WTC11 (cell line): Measurements from ENCODE around the gene BBS2. TPM values are rescaled to one million over a fixed set of nuclear protein-coding genes. Genes with fewer than 3 reads are reported as not detected.

ENCODE experiments used
- ATAC-seq: fragments of 200-7000 bp; cut with Tn5 transposase; 2 replicates; pipeline ENCODE4 v1.10.0; 2021; ENCODE audit warnings: mild to moderate bottlenecking, moderate library complexity
- Bru-seq: library from RNA; stranded (reverse); fragments of 400-500 nt; gene quantifications from one replicate; lab custom pipeline; 2021; lab: Mats Ljungman, UMichigan
- CTCF ChIA-PET: fragments of 300-600 bp; sonication (Branson Sonifier 250); formaldehyde crosslinking; loops from one replicate; lab custom pipeline; 2021; ENCODE audit warnings: antibody characterized with exemption; lab: Charles Lee
- POLR2A ChIA-PET: fragments of 350-600 bp; sonication (Branson Sonifier 250); formaldehyde crosslinking; loops from one replicate; lab custom pipeline; 2021; ENCODE audit warnings: antibody characterized with exemption; lab: Charles Lee
- DNase-seq: peaks from one replicate; pipeline ENCODE4 v3.0.0; 2021; ENCODE audit warnings: low spot score
- H3K27ac Mint-ChIP-seq: 2 replicates; pipeline ENCODE4 v1.8.0; 2021; ENCODE audit warnings: mixed read lengths
- H3K27me3 Mint-ChIP-seq: 2 replicates; pipeline ENCODE4 v1.8.0; 2021; ENCODE audit warnings: low read depth, mild to moderate bottlenecking, moderate library complexity, mixed read lengths
- H3K36me3 Mint-ChIP-seq: 2 replicates; pipeline ENCODE4 v1.8.0; 2021; ENCODE audit warnings: mixed read lengths
- H3K4me1 Mint-ChIP-seq: 2 replicates; pipeline ENCODE4 v1.8.0; 2022; ENCODE audit warnings: mixed read lengths
- H3K4me3 Mint-ChIP-seq: 2 replicates; pipeline ENCODE4 v1.8.0; 2021; ENCODE audit warnings: mild to moderate bottlenecking, moderate library complexity, mixed read lengths
- H3K9me3 Mint-ChIP-seq: 2 replicates; pipeline ENCODE4 v1.8.0; 2021; ENCODE audit warnings: mixed read lengths
- ARID4B ChIP-seq: sonication (generic); formaldehyde crosslinking; IDR thresholded peaks from 2 replicates; pipeline ENCODE4 v1.8.0; 2023; ENCODE audit warnings: missing genetic modification reagents, mild to moderate bottlenecking, borderline replicate concordance
- ATF3 ChIP-seq: sonication (generic); formaldehyde crosslinking; conservative IDR thresholded peaks from 2 replicates; pipeline ENCODE4 v1.8.1; 2022; ENCODE audit warnings: mild to moderate bottlenecking, missing genetic modification reagents
- CREB1 ChIP-seq: sonication (generic); formaldehyde crosslinking; IDR thresholded peaks from 2 replicates; pipeline ENCODE4 v1.8.0; 2023; ENCODE audit warnings: mild to moderate bottlenecking, missing genetic modification reagents
- FOXP1 ChIP-seq: sonication (generic); formaldehyde crosslinking; IDR thresholded peaks from 2 replicates; pipeline ENCODE4 v1.8.0; 2022; ENCODE audit warnings: missing genetic modification reagents, mild to moderate bottlenecking, moderate library complexity, borderline replicate concordance
- FOXP4 ChIP-seq: sonication (generic); formaldehyde crosslinking; IDR thresholded peaks from 2 replicates; pipeline ENCODE4 v1.8.0; 2022; ENCODE audit warnings: mild to moderate bottlenecking, missing genetic modification reagents
- HMGXB4 ChIP-seq: sonication (generic); formaldehyde crosslinking; IDR thresholded peaks from 2 replicates; pipeline ENCODE4 v1.8.1; 2023; ENCODE audit warnings: mild to moderate bottlenecking, moderate library complexity, missing genetic modification reagents
- JUN ChIP-seq: sonication (generic); formaldehyde crosslinking; IDR thresholded peaks from 2 replicates; pipeline ENCODE4 v1.8.0; 2023; ENCODE audit warnings: mild to moderate bottlenecking, missing genetic modification reagents
- NFE2L1 ChIP-seq: sonication (generic); formaldehyde crosslinking; IDR thresholded peaks from 2 replicates; pipeline ENCODE4 v1.8.1; 2023; ENCODE audit warnings: missing genetic modification reagents
- SP1 ChIP-seq: sonication (generic); formaldehyde crosslinking; conservative IDR thresholded peaks from 2 replicates; pipeline ENCODE4 v1.8.1; 2022; ENCODE audit warnings: missing genetic modification reagents
- TEAD1 ChIP-seq: sonication (generic); formaldehyde crosslinking; IDR thresholded peaks from 2 replicates; pipeline ENCODE4 v1.8.0; 2022; ENCODE audit warnings: mild to moderate bottlenecking, missing genetic modification reagents
- TEAD4 ChIP-seq: sonication (generic); formaldehyde crosslinking; IDR thresholded peaks from 2 replicates; pipeline ENCODE4 v1.8.0; 2022; ENCODE audit warnings: mild to moderate bottlenecking, missing genetic modification reagents
- USF1 ChIP-seq: sonication (generic); formaldehyde crosslinking; IDR thresholded peaks from 2 replicates; pipeline ENCODE4 v1.8.0; 2022; ENCODE audit warnings: mild to moderate bottlenecking, missing genetic modification reagents
- ZNF219 ChIP-seq: sonication (generic); formaldehyde crosslinking; IDR thresholded peaks from 2 replicates; pipeline ENCODE4 v1.8.0; 2023; ENCODE audit warnings: missing genetic modification reagents, mild to moderate bottlenecking, borderline replicate concordance
- long read RNA-seq, 3 experiments: library from RNA in 1 of 3; library from capped mRNA in 1 of 3; library from polyadenylated mRNA in 1 of 3; unstranded in 2 of 3; stranded (forward) in 1 of 3; transcript quantifications; one replicate each; pipeline ENCODE4 v2.0.0, GENCODE V29; 2021
- total RNA-seq: library from RNA; stranded (reverse); gene quantifications from 3 replicates; pipeline ENCODE4 v1.2.3, GENCODE V29; 2021
- TF ChIP-seq, protein P1 (sequence below): sonication (generic); formaldehyde crosslinking; conservative IDR thresholded peaks from 2 replicates; pipeline ENCODE4 v1.8.1; 2023; ENCODE audit warnings: mild to moderate bottlenecking, low read depth, missing genetic modification reagents, moderate library complexity
- TF ChIP-seq, protein P2 (sequence below): sonication (generic); formaldehyde crosslinking; IDR thresholded peaks from 2 replicates; pipeline ENCODE4 v1.8.0; 2022; ENCODE audit warnings: mild to moderate bottlenecking, missing genetic modification reagents

BBS2 gene
- total RNA-seq (19.1 to 25.7 TPM (median 24.1 TPM) in 3 replicates), Bru-seq, nascent RNA (percentile 62 among the genes with signal in this experiment)
- long read RNA-seq, experiment 1, transcript BBS2-201 (17 exons, 2,963 nt): major isoform, 46 of 76 reads
- long read RNA-seq, experiment 1, partial matches to known transcripts: 6 of 76 reads
- long read RNA-seq, experiment 1, other reads (novel, unspliced or antisense): 24 of 76 reads
- long read RNA-seq, experiment 2, partial matches to known transcripts: 14 of 21 reads
- long read RNA-seq, experiment 2, other reads (novel, unspliced or antisense): 7 of 21 reads
- long read RNA-seq, experiment 3, transcript BBS2-201 (17 exons, 2,963 nt): major isoform, 19 of 25 reads
- long read RNA-seq, experiment 3, partial matches to known transcripts: 2 of 25 reads
- long read RNA-seq, experiment 3, other reads (novel, unspliced or antisense): 4 of 25 reads

GRCh38 chr16:56519459-56520250, at the start of gene BBS2:
Gene BBS2, minus strand, starts transcription at chr16:56520024. Its CDS starts 162 bp downstream, at chr16:56519862.
- H3K27ac Mint-ChIP-seq: 0 out of 2 replicates have a peak within 1 kb of the TSS, but pooled peaks have one; percentile 19

More at GRCh38 chr16:56519459-56520250, at the start of gene BBS2:
- ChIA-PET CTCF (no interaction called here), POLR2A (interaction anchor here (0.7 to 1.0 kb wide), 2 partner anchors 28 to 173 kb away, joined by 4 to 6 read pairs; no protein-coding TSS in a partner anchor)
- H3K27me3 Mint-ChIP-seq: no peaks in the 10 kb centered on the region; the same call in 1 of the 2 replicates
- TF ChIP-seq JUN (CRISPR knock-in tag): peak; percentile 37; the same call in 1 of the 2 replicates
- TF ChIP-seq CREB1: no peak
- TF ChIP-seq FOXP4 (CRISPR knock-in tag): peak; percentile 91
- TF ChIP-seq TEAD1 (CRISPR knock-in tag): peak; percentile 48; the same call in 1 of the 2 replicates
- TF ChIP-seq, protein P1, sequence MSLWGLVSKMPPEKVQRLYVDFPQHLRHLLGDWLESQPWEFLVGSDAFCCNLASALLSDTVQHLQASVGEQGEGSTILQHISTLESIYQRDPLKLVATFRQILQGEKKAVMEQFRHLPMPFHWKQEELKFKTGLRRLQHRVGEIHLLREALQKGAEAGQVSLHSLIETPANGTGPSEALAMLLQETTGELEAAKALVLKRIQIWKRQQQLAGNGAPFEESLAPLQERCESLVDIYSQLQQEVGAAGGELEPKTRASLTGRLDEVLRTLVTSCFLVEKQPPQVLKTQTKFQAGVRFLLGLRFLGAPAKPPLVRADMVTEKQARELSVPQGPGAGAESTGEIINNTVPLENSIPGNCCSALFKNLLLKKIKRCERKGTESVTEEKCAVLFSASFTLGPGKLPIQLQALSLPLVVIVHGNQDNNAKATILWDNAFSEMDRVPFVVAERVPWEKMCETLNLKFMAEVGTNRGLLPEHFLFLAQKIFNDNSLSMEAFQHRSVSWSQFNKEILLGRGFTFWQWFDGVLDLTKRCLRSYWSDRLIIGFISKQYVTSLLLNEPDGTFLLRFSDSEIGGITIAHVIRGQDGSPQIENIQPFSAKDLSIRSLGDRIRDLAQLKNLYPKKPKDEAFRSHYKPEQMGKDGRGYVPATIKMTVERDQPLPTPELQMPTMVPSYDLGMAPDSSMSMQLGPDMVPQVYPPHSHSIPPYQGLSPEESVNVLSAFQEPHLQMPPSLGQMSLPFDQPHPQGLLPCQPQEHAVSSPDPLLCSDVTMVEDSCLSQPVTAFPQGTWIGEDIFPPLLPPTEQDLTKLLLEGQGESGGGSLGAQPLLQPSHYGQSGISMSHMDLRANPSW (CRISPR knock-in tag): no peak
- TF ChIP-seq SP1 (CRISPR knock-in tag): peak; percentile 48
- TF ChIP-seq USF1: 0 out of 2 replicates have a peak, but pooled peaks have one; percentile 18
- TF ChIP-seq, protein P2, sequence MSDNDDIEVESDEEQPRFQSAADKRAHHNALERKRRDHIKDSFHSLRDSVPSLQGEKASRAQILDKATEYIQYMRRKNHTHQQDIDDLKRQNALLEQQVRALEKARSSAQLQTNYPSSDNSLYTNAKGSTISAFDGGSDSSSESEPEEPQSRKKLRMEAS (CRISPR knock-in tag): peak; percentile 84
- TF ChIP-seq HMGXB4 (CRISPR knock-in tag): peak; percentile 52; the same call in 1 of the 2 replicates
- peak; percentile 51; the same call in 1 of the 2 replicates for TF ChIP-seq ZNF219 (CRISPR knock-in tag)
- TF ChIP-seq FOXP1: peak; percentile 83
- TF ChIP-seq NFE2L1 (CRISPR knock-in tag): 0 out of 2 replicates have a peak, but pooled peaks have one; percentile 44
- no peak for TF ChIP-seq ATF3
- peak; percentile 79; the same call in 1 of the 2 replicates for TF ChIP-seq ARID4B (CRISPR knock-in tag)
- TF ChIP-seq TEAD4: no peak
- peak; percentile 96 for ATAC-seq
- H3K9me3 Mint-ChIP-seq: no peaks in the 10 kb centered on the region
- peaks cover 21% of the 10 kb centered on the region for H3K4me1 Mint-ChIP-seq
- H3K36me3 Mint-ChIP-seq: no peaks in the 10 kb centered on the region
- DNase-seq: peak; percentile 90
- H3K4me3 Mint-ChIP-seq: peak within 1 kb of the TSS; percentile 75
